ENCODE data around the gene SORCS2.

DNA sequence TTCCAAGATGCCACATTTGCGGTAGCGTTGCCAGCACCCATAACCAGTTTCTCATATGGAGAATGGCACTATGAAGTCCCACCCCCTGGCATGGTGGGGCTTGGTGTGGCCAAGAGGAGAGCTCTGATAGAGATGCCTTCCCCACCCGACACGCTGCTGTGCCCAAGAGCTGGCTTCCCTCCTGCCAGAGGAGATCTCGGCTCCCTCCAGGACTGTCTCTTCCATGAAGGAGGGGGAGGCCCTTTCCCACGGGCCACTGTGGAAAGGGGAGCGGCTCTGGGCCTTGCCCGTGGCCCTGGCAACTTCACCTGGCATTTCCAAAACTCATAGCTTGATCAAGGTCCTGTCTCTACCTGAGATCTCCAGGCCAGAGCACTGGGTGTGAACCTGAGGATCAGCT lies 459.7 kb downstream of the SORCS2 start:
- no peak for TF ChIP-seq POLR2A (IDR thresholded peaks at IDR 0.05)
- TF ChIP-seq, protein P1, sequence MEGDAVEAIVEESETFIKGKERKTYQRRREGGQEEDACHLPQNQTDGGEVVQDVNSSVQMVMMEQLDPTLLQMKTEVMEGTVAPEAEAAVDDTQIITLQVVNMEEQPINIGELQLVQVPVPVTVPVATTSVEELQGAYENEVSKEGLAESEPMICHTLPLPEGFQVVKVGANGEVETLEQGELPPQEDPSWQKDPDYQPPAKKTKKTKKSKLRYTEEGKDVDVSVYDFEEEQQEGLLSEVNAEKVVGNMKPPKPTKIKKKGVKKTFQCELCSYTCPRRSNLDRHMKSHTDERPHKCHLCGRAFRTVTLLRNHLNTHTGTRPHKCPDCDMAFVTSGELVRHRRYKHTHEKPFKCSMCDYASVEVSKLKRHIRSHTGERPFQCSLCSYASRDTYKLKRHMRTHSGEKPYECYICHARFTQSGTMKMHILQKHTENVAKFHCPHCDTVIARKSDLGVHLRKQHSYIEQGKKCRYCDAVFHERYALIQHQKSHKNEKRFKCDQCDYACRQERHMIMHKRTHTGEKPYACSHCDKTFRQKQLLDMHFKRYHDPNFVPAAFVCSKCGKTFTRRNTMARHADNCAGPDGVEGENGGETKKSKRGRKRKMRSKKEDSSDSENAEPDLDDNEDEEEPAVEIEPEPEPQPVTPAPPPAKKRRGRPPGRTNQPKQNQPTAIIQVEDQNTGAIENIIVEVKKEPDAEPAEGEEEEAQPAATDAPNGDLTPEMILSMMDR (IDR thresholded peaks at IDR 0.05) = no peak
